Natural killer cell (primary cell): ENCODE results near the gene ZFAND3. TPM values are rescaled to one million over a fixed set of nuclear protein-coding genes. Genes with fewer than 3 reads are reported as not detected.

ENCODE experiments used
- ATAC-seq, 3 donors: fragments of 150-1000 bp in 2 of 3; fragments of 200-7000 bp in 1 of 3; cut with Tn5 transposase; 1 replicate in 1 of 3; 2 replicates in 2 of 3; pipeline ENCODE4 v1.10.0; 2021; ENCODE audit warnings: mild to moderate bottlenecking in 2 of 3, moderate library complexity in 2 of 3
- DNase-seq, 2 donors: peaks; one replicate each; pipeline versions ENCODE4 v3.0.0 to v3.0.0-alpha.2; 2013 to 2021; ENCODE audit warnings: mixed read lengths in 1 of 2
- H3K27ac ChIP-seq: one replicate; pipeline ENCODE4 v1.5.1; 2013; ENCODE audit warnings: mild to moderate bottlenecking, low read length
- H3K27me3 ChIP-seq: one replicate; pipeline ENCODE4 v1.6.1; 2013; ENCODE audit warnings: low read length; ENCODE audit not compliant: control insufficient read depth, insufficient read depth
- H3K36me3 ChIP-seq: one replicate; pipeline ENCODE4 v1.6.1; 2013; ENCODE audit warnings: low read length; ENCODE audit not compliant: control insufficient read depth, insufficient read depth
- H3K4me1 ChIP-seq: one replicate; pipeline ENCODE4 v1.6.1; 2013; ENCODE audit warnings: low read length; ENCODE audit not compliant: control insufficient read depth, insufficient read depth
- H3K4me3 ChIP-seq: one replicate; pipeline ENCODE4 v1.5.1; 2013; ENCODE audit warnings: low read length
- H3K9me3 ChIP-seq: one replicate; pipeline ENCODE4 v1.6.1; 2013; ENCODE audit warnings: low read length; ENCODE audit not compliant: control insufficient read depth, insufficient read depth
- H3K27ac Mint-ChIP-seq, 2 donors: one replicate each; pipeline ENCODE4 v1.8.0; 2022; ENCODE audit warnings: mild to moderate bottlenecking in 2 of 2, mixed read lengths in 2 of 2, moderate library complexity in 1 of 2
- H3K27me3 Mint-ChIP-seq, 2 donors: one replicate each; pipeline ENCODE4 v1.8.0; 2022; ENCODE audit warnings: low read depth in 2 of 2, mixed read lengths in 2 of 2
- H3K36me3 Mint-ChIP-seq: one replicate; pipeline ENCODE4 v1.8.0; 2022; ENCODE audit warnings: mixed read lengths
- H3K4me1 Mint-ChIP-seq, 2 donors: one replicate each; pipeline ENCODE4 v1.8.0; 2022; ENCODE audit warnings: mixed read lengths in 2 of 2
- H3K4me3 Mint-ChIP-seq: one replicate; pipeline ENCODE4 v1.8.0; 2022; ENCODE audit warnings: mild to moderate bottlenecking, moderate library complexity, mixed read lengths
- H3K9me3 Mint-ChIP-seq, 2 donors: one replicate each; pipeline ENCODE4 v1.8.0; 2022; ENCODE audit warnings: mixed read lengths in 2 of 2
- WGBS: methylation state at CpG from one replicate; pipeline ENCODE4 v1.1.7; 2013; ENCODE audit warnings: missing lambda C conversion rate; ENCODE audit not compliant: insufficient coverage; 5-methylcytosine and 5-hydroxymethylcytosine counted together
- intact Hi-C: fragments of 100-400 bp; cut with micrococcal nuclease; formaldehyde crosslinking; loops from one replicate; pipeline ENCODE4 v1.14.2; 2022
- total RNA-seq, 4 donors: library from RNA; stranded (reverse); fragments of 120-200 nt in 1 of 4; gene quantifications; one replicate each; pipeline versions ENCODE4 v1.2.3 to v1.2.4, GENCODE V29; 2013 to 2022
- TF ChIP-seq, protein P1 (sequence below): fragments of 200-600 bp; IDR thresholded peaks from one replicate; pipeline ENCODE4 v1.8.0; 2022; ENCODE audit warnings: antibody characterized with exemption

The ZFAND3 gene
- total RNA-seq, 3 donors from 2014 or later (not counting 1 experiment from before 2014, with no cell fraction given), result 87.7 to 97.4 (median 90.1) TPM

DNA sequence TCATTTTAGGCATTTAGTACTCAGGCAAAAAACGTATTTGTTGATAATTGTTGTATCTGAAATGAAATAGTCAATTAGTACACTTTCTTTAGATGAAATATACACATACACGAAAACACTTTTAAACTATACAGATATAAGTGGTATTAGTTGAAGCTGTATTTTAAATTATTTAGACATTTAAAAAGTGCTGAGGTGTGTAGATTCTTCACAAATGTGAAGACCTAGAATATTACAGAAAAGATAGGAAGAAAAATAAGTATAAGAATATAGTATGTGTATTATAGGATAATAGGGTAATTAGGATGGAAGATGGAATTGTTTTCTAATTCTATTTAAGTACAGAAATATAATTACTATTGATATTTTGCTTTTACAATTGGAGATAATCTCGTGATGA lies 4.6 kb downstream of the ZFAND3 start:
- no peaks in the 10 kb centered on the region for H3K27me3 Mint-ChIP-seq
- DNase-seq, result no peak
- Histone ChIP-seq H3K27me3 (no peaks in the 10 kb centered on the region), H3K9me3 (no peaks in the 10 kb centered on the region), H3K4me1 (peaks cover 45% of the 10 kb centered on the region), H3K27ac (no peak overlapping the region), H3K36me3 (no peaks in the 10 kb centered on the region), H3K4me3 (no peak overlapping the region)
- H3K9me3 Mint-ChIP-seq, result no peaks in the 10 kb centered on the region
- WGBS, result no CpG with 5 or more reads among the region's 3 CpGs
- intact Hi-C loops, result no loop called here
- ATAC-seq, result no peak
- peak overlapping the region; percentile 52 to 89 for H3K27ac Mint-ChIP-seq
- TF ChIP-seq, protein P1, sequence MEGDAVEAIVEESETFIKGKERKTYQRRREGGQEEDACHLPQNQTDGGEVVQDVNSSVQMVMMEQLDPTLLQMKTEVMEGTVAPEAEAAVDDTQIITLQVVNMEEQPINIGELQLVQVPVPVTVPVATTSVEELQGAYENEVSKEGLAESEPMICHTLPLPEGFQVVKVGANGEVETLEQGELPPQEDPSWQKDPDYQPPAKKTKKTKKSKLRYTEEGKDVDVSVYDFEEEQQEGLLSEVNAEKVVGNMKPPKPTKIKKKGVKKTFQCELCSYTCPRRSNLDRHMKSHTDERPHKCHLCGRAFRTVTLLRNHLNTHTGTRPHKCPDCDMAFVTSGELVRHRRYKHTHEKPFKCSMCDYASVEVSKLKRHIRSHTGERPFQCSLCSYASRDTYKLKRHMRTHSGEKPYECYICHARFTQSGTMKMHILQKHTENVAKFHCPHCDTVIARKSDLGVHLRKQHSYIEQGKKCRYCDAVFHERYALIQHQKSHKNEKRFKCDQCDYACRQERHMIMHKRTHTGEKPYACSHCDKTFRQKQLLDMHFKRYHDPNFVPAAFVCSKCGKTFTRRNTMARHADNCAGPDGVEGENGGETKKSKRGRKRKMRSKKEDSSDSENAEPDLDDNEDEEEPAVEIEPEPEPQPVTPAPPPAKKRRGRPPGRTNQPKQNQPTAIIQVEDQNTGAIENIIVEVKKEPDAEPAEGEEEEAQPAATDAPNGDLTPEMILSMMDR, result no peak
- no peak overlapping the region for H3K4me3 Mint-ChIP-seq
- H3K36me3 Mint-ChIP-seq, result no peaks in the 10 kb centered on the region
- H3K4me1 Mint-ChIP-seq, result peaks cover 60 to 67% of the 10 kb centered on the region in 2 donors

DNA sequence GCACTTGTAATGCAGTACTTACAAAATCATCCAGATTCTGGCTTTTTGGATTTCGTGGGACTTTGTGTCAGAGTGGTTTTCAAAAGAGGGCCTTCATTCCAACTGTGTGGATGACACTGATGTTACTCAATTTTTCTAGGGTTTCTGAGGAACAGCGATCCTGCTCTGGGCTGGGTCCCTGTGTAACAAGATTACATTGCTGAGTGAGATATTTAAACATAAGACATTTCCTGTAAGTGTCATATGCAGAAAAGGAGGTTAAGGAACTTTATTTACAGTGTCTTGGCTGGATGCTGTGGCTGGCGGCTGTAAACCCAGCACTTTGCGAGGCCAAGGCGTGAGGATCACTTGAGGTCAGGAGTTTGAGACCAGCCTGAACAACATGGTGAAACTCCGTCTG lies 6.7 kb downstream of the ZFAND3 start:
- H3K27me3 Mint-ChIP-seq, result no peaks in the 10 kb centered on the region
- Histone ChIP-seq H3K9me3 (no peaks in the 10 kb centered on the region), H3K27me3 (no peaks in the 10 kb centered on the region), H3K27ac (peak overlapping the region; percentile 10), H3K4me1 (peaks cover 45% of the 10 kb centered on the region), H3K4me3 (no peak overlapping the region), H3K36me3 (no peaks in the 10 kb centered on the region)
- peak overlapping the region; percentile 89 to 90 for H3K27ac Mint-ChIP-seq
- H3K36me3 Mint-ChIP-seq, result no peaks in the 10 kb centered on the region
- TF ChIP-seq, protein P1, result no peak
- peak overlapping the region; percentile 74 for H3K4me3 Mint-ChIP-seq
- ATAC-seq (peak; percentile 48 to 60 (median 57)), DNase-seq (no peak)
- peaks cover 66 to 75% of the 10 kb centered on the region in 2 donors for H3K4me1 Mint-ChIP-seq
- WGBS, result 47% methylated on average over 6 of the region's 6 CpGs
- H3K9me3 Mint-ChIP-seq, result no peaks in the 10 kb centered on the region
- intact Hi-C loops, result no loop called here

DNA sequence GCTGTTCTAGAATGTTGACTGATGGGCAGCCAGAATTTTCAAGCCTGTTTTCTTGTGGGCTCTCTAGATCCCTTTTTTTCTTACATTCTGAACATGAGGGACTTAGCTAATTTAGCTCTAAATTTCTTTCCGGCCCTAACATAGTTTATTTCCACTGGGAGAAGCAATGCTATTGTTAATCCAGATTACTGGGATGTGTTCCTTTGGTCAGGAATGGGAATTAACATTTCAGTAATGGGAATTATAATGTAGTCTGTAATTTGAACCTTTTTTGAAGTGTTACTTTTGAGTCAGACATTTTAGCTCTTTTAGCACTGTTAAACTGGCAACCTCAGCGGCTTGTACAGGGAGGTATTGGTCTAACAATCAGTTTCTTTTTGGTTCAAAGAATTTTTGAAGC lies 7.5 kb downstream of the ZFAND3 start:
- Histone ChIP-seq H3K27me3 (no peaks in the 10 kb centered on the region), H3K27ac (peak overlapping the region; percentile 10), H3K36me3 (no peaks in the 10 kb centered on the region), H3K9me3 (no peaks in the 10 kb centered on the region), H3K4me1 (peaks cover 42% of the 10 kb centered on the region), H3K4me3 (no peak overlapping the region)
- 95% methylated on average over 2 of the region's 2 CpGs for whole genome bisulfite sequencing
- DNase-seq (no peak), ATAC-seq (no peak)
- intact Hi-C loops, result no loop called here
- TF ChIP-seq, protein P1, result no peak
- peak overlapping the region; percentile 60 for H3K4me3 Mint-ChIP-seq
- no peaks in the 10 kb centered on the region for H3K27me3 Mint-ChIP-seq
- H3K4me1 Mint-ChIP-seq, result peaks cover 66 to 75% of the 10 kb centered on the region in 2 donors
- H3K36me3 Mint-ChIP-seq, result no peaks in the 10 kb centered on the region
- no peaks in the 10 kb centered on the region for H3K9me3 Mint-ChIP-seq
- peak overlapping the region; percentile 65 to 75 for H3K27ac Mint-ChIP-seq

DNA sequence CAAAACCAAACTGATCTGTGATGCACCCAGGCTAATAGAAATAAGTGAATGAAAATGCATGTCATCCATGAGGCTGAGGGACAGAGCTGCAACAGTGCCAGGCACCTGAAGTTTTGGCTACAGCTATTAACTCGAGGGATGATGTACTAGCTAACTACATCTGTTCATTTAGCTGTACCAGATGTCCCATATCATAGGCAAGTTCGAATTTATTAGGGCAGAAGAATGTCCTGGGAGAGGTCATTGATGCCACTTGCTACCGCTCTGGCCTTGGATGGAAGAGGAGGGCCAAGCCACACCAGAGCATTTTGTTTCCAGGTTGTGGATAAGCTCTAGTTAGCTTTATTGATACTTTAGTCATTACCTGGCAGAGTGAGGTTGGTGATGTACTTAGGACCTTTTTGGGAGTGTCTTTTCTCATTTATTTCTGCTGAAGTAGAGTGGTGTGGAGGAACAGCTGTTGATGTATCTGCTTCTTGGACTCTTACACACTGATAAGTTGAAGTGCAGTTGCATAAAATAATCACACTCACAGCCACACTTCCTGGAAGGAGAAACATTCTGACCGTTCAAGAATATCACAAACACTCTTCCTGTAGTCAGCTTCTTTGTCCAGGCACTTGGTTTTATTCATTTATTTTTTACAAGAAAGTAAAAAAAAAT lies 8.2 kb downstream of the ZFAND3 start:
- no peaks in the 10 kb centered on the region for H3K9me3 Mint-ChIP-seq
- H3K4me1 Mint-ChIP-seq, result peaks cover 64 to 72% of the 10 kb centered on the region in 2 donors
- H3K36me3 ChIP-seq, result peaks cover under 1% of the 10 kb centered on the region
- H3K36me3 Mint-ChIP-seq, result no peaks in the 10 kb centered on the region
- H3K4me1 ChIP-seq, result peaks cover 37% of the 10 kb centered on the region
- no peak overlapping the region for H3K27ac ChIP-seq
- intact Hi-C loops, result no loop called here
- DNase-seq, result no peak
- no peaks in the 10 kb centered on the region for H3K27me3 Mint-ChIP-seq
- no peak overlapping the region for H3K4me3 ChIP-seq
- no peaks in the 10 kb centered on the region for H3K27me3 ChIP-seq
- peak overlapping the region; percentile 65 to 75 for H3K27ac Mint-ChIP-seq
- TF ChIP-seq, protein P1, result no peak
- peak overlapping the region; percentile 60 for H3K4me3 Mint-ChIP-seq
- 95% methylated on average over 3 of the region's 4 CpGs for WGBS
- no peaks in the 10 kb centered on the region for H3K9me3 ChIP-seq
- ATAC-seq, result no peak
